KBM-7 (cell line): ENCODE measurements around the gene TMEM37.

ENCODE experiments used
- DNase-seq: peaks from one replicate; pipeline ENCODE4 v3.0.0-alpha.2; 2015
- in situ Hi-C: fragments of 300-500 bp; cut with MboI; formaldehyde crosslinking; loops from 2 replicates; pipeline ENCODE4 v1.14.3; 2020; ENCODE audit warnings: low sequenced_read_pairs, low pct_unique_long_range_greater_than_20kb, mixed read lengths

Gene TMEM37

GRCh38 chr2:119472749-119473148 lies 41.1 kb downstream of the TMEM37 start:
- in situ Hi-C loops: loop anchor here (10.0 to 25.0 kb wide), 2 partner anchors 58 to 585 kb away; no protein-coding TSS in a partner anchor

GRCh38 chr2:119473621-119474370 lies 42.1 kb downstream of the TMEM37 start:
- no peak for DNase-seq
- in situ Hi-C loops: loop anchor here (10.0 to 25.0 kb wide), 2 partner anchors 59 to 586 kb away; no protein-coding TSS in a partner anchor

More at GRCh38 chr2:119472749-119473148, 41.1 kb downstream of the TMEM37 start:
- DNase-seq: no peak

GRCh38 chr2:119474371-119475224 lies 42.9 kb downstream of the TMEM37 start:
- in situ Hi-C loops: loop anchor here (10.0 to 25.0 kb wide), 2 partner anchors 60 to 587 kb away; no protein-coding TSS in a partner anchor

GRCh38 chr2:119475225-119475856 lies 43.7 kb downstream of the TMEM37 start:
- peak; percentile 7 for DNase-seq
- in situ Hi-C loops: loop anchor here (10.0 kb wide), 1 partner anchor 61 kb away; no protein-coding TSS in a partner anchor

More at GRCh38 chr2:119474371-119475224, 42.9 kb downstream of the TMEM37 start:
- no peak for DNase-seq

GRCh38 chr2:119475857-119476244 lies 44.2 kb downstream of the TMEM37 start:
- no peak for DNase-seq
- in situ Hi-C loops: loop anchor here (10.0 kb wide), 1 partner anchor 61 kb away; no protein-coding TSS in a partner anchor

GRCh38 chr2:119476301-119477112 lies 44.9 kb downstream of the TMEM37 start:
- DNase-seq: peak; percentile 68
- in situ Hi-C loops: loop anchor here (10.0 kb wide), 1 partner anchor 62 kb away; no protein-coding TSS in a partner anchor

GRCh38 chr2:119477113-119477505 lies 45.5 kb downstream of the TMEM37 start:
- in situ Hi-C loops: loop anchor here (10.0 kb wide), 1 partner anchor 62 kb away; no protein-coding TSS in a partner anchor
- DNase-seq: no peak

GRCh38 chr2:119478188-119478977 lies 46.7 kb downstream of the TMEM37 start:
- DNase-seq: no peak
- in situ Hi-C loops: loop anchor here (10.0 kb wide), 1 partner anchor 64 kb away; no protein-coding TSS in a partner anchor

GRCh38 chr2:119478978-119479295 lies 47.3 kb downstream of the TMEM37 start:
- DNase-seq: no peak
- in situ Hi-C loops: loop anchor here (10.0 kb wide), 1 partner anchor 64 kb away; no protein-coding TSS in a partner anchor

- in situ Hi-C loops: no loop called here
- no peak for DNase-seq
Observed at GRCh38 chr2:119480184-119480583, 48.5 kb downstream of the TMEM37 start.

- in situ Hi-C loops: no loop called here
- no peak for DNase-seq
Observed at GRCh38 chr2:119480718-119481142, 49.1 kb downstream of the TMEM37 start.

- in situ Hi-C loops: no loop called here
- no peak for DNase-seq
Observed at GRCh38 chr2:119481501-119482455, 50.1 kb downstream of the TMEM37 start.

GRCh38 chr2:119482481-119483394 lies 51.1 kb downstream of the TMEM37 start:
- in situ Hi-C loops: no loop called here
- peak; percentile 8 for DNase-seq

GRCh38 chr2:119483395-119483753 lies 51.7 kb downstream of the TMEM37 start:
- in situ Hi-C loops: no loop called here

GRCh38 chr2:119483896-119484718 lies 52.5 kb downstream of the TMEM37 start:
- no peak for DNase-seq
- in situ Hi-C loops: no loop called here

More at GRCh38 chr2:119483395-119483753, 51.7 kb downstream of the TMEM37 start:
- DNase-seq: no peak
